ENCODE results near the gene LARP1B.

DNA sequence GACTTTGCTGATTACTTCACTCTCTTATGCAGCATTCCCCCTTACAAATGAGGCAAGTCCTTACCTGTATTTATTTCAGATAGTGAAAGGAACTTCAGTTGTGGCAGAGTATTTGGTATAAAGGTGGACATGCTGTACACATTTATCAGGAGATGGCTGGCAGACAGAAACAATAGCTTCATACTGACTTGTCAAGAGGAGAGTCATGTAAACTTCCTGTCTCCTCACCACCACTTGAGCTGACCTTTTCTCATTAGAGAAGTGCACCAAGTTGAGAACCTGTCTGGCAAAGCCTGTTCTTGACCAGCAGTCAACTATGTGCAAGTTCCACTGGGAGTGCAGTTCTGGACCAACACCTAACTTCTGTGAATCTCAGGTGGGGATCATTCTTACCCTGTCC lies 80.8 kb downstream of the LARP1B start:
- TF ChIP-seq, protein P1, sequence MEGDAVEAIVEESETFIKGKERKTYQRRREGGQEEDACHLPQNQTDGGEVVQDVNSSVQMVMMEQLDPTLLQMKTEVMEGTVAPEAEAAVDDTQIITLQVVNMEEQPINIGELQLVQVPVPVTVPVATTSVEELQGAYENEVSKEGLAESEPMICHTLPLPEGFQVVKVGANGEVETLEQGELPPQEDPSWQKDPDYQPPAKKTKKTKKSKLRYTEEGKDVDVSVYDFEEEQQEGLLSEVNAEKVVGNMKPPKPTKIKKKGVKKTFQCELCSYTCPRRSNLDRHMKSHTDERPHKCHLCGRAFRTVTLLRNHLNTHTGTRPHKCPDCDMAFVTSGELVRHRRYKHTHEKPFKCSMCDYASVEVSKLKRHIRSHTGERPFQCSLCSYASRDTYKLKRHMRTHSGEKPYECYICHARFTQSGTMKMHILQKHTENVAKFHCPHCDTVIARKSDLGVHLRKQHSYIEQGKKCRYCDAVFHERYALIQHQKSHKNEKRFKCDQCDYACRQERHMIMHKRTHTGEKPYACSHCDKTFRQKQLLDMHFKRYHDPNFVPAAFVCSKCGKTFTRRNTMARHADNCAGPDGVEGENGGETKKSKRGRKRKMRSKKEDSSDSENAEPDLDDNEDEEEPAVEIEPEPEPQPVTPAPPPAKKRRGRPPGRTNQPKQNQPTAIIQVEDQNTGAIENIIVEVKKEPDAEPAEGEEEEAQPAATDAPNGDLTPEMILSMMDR (IDR thresholded peaks at IDR 0.05; ENCODE audit: poor library complexity, severe bottlenecking): no peak
- no peak for TF ChIP-seq EP300 (conservative IDR thresholded peaks at IDR 0.05; ENCODE audit: poor library complexity, severe bottlenecking)
- TF ChIP-seq, protein P2, sequence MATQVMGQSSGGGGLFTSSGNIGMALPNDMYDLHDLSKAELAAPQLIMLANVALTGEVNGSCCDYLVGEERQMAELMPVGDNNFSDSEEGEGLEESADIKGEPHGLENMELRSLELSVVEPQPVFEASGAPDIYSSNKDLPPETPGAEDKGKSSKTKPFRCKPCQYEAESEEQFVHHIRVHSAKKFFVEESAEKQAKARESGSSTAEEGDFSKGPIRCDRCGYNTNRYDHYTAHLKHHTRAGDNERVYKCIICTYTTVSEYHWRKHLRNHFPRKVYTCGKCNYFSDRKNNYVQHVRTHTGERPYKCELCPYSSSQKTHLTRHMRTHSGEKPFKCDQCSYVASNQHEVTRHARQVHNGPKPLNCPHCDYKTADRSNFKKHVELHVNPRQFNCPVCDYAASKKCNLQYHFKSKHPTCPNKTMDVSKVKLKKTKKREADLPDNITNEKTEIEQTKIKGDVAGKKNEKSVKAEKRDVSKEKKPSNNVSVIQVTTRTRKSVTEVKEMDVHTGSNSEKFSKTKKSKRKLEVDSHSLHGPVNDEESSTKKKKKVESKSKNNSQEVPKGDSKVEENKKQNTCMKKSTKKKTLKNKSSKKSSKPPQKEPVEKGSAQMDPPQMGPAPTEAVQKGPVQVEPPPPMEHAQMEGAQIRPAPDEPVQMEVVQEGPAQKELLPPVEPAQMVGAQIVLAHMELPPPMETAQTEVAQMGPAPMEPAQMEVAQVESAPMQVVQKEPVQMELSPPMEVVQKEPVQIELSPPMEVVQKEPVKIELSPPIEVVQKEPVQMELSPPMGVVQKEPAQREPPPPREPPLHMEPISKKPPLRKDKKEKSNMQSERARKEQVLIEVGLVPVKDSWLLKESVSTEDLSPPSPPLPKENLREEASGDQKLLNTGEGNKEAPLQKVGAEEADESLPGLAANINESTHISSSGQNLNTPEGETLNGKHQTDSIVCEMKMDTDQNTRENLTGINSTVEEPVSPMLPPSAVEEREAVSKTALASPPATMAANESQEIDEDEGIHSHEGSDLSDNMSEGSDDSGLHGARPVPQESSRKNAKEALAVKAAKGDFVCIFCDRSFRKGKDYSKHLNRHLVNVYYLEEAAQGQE (IDR thresholded peaks at IDR 0.05; ENCODE audit: borderline replicate concordance): no peak
- no peak for TF ChIP-seq SMC3 (conservative IDR thresholded peaks at IDR 0.05; ENCODE audit: poor library complexity)
- no peak for TF ChIP-seq EZH2 (IDR thresholded peaks at IDR 0.05; ENCODE audit: borderline replicate concordance, insufficient read depth, low read length, poor library complexity, severe bottlenecking)
- no peak for TF ChIP-seq POLR2AphosphoS5 (IDR thresholded peaks at IDR 0.05)
- no peak for TF ChIP-seq RAD21 (conservative IDR thresholded peaks at IDR 0.05)
- no peak for TF ChIP-seq MXI1 (conservative IDR thresholded peaks at IDR 0.05; ENCODE audit: poor library complexity, severe bottlenecking)
